ENCODE data around the gene KRT77.
"Not testable (repeated sequence)": the region's sequence is repeated elsewhere in the genome, so short reads cannot be mapped to it uniquely, and the experiment has no call there.

KRT77 gene

GRCh38 chr12:52703424-52703823 lies at the start of gene KRT77:
TSS of gene KRT77 (minus strand) at chr12:52703524. CDS start at chr12:52703434, 90 bp downstream.
- no peak for DNase-seq

GRCh38 chr12:52752516-52752915 lies 49.2 kb upstream of the KRT77 start:
- DNase-seq: no peak

GRCh38 chr12:52751795-52752194 lies 48.5 kb upstream of the KRT77 start:
- no peak for DNase-seq

GRCh38 chr12:52750532-52750931 lies 47.2 kb upstream of the KRT77 start:
- not testable (repeated sequence) for DNase-seq

GRCh38 chr12:52749827-52750226 lies 46.5 kb upstream of the KRT77 start:
- no peak for DNase-seq

- DNase-seq: no peak
Measured at GRCh38 chr12:52748578-52748977, 45.3 kb upstream of the KRT77 start.

GRCh38 chr12:52745554-52745953 lies 42.2 kb upstream of the KRT77 start:
- DNase-seq: no peak

- DNase-seq: no peak
Measured at GRCh38 chr12:52744493-52745156, 41.3 kb upstream of the KRT77 start.

- DNase-seq: no peak
Measured at GRCh38 chr12:52742822-52743457, 39.6 kb upstream of the KRT77 start.

GRCh38 chr12:52742196-52742580 lies 38.9 kb upstream of the KRT77 start:
- no peak for DNase-seq

GRCh38 chr12:52741375-52742195 lies 38.3 kb upstream of the KRT77 start:
- DNase-seq: peak; percentile 7

GRCh38 chr12:52740584-52740983 lies 37.3 kb upstream of the KRT77 start:
- DNase-seq: no peak

- no peak for DNase-seq
Measured at GRCh38 chr12:52739963-52740362, 36.6 kb upstream of the KRT77 start.

- no peak for DNase-seq
Measured at GRCh38 chr12:52735816-52736632, 32.7 kb upstream of the KRT77 start.

GRCh38 chr12:52735106-52735505 lies 31.8 kb upstream of the KRT77 start:
- DNase-seq: no peak

- no peak for DNase-seq
Measured at GRCh38 chr12:52730793-52731192, 27.5 kb upstream of the KRT77 start.

- no peak for DNase-seq
Measured at GRCh38 chr12:52730383-52730782, 27.1 kb upstream of the KRT77 start.

- DNase-seq: no peak
Measured at GRCh38 chr12:52729147-52729546, 25.8 kb upstream of the KRT77 start.

GRCh38 chr12:52728374-52728773 lies 25.1 kb upstream of the KRT77 start:
- no peak for DNase-seq

GRCh38 chr12:52727037-52727436 lies 23.7 kb upstream of the KRT77 start:
- no peak for DNase-seq

GRCh38 chr12:52726451-52726850 lies 23.1 kb upstream of the KRT77 start:
- no peak for DNase-seq

- DNase-seq: no peak
Measured at GRCh38 chr12:52724384-52724783, 21.1 kb upstream of the KRT77 start.

- no peak for DNase-seq
Measured at GRCh38 chr12:52722680-52723079, 19.4 kb upstream of the KRT77 start.

Data from MV-4-11 (cell line).